Liver (tissue), 9 donors: ENCODE measurements around the gene CDHR2. TPM values are rescaled to one million over a fixed set of nuclear protein-coding genes. Genes with fewer than 3 reads are reported as not detected.

Experiments used
- DNase-seq: peaks from one replicate; pipeline ENCODE4 v3.0.0-alpha.2; 2017; ENCODE audit warnings: low spot score
- H3K27ac ChIP-seq, 2 donors: one replicate each; pipeline ENCODE4 v1.7.0; 2013; ENCODE audit warnings: inconsistent platforms in 2 of 2, low read length in 2 of 2, control low read depth in 1 of 2, low read depth in 1 of 2, mild to moderate bottlenecking in 1 of 2
- H3K27me3 ChIP-seq, 4 donors: one replicate each; pipeline versions ENCODE4 v1.6.1 to v1.7.0; 2013; ENCODE audit warnings: low read length in 3 of 4, inconsistent platforms in 1 of 4, mild to moderate bottlenecking in 1 of 4, moderate library complexity in 1 of 4; ENCODE audit not compliant: control insufficient read depth in 4 of 4, insufficient read depth in 4 of 4
- H3K36me3 ChIP-seq, 4 donors: one replicate each; pipeline versions ENCODE4 v1.6.1 to v1.7.0; 2013; ENCODE audit warnings: low read length in 3 of 4, mild to moderate bottlenecking in 3 of 4, low read depth in 1 of 4, moderate library complexity in 1 of 4; ENCODE audit not compliant: control insufficient read depth in 4 of 4, insufficient read depth in 3 of 4
- H3K4me1 ChIP-seq, 4 donors: one replicate each; pipeline versions ENCODE4 v1.6.1 to v1.7.0; 2013; ENCODE audit warnings: low read length in 3 of 4, mild to moderate bottlenecking in 3 of 4, moderate library complexity in 1 of 4; ENCODE audit not compliant: control insufficient read depth in 4 of 4, insufficient read depth in 4 of 4
- H3K4me3 ChIP-seq, 3 donors: one replicate each; pipeline versions ENCODE4 v1.6.1 to v1.7.0; 2013; ENCODE audit warnings: low read length in 3 of 3, control low read depth in 1 of 3, low read depth in 1 of 3, mild to moderate bottlenecking in 1 of 3
- H3K9ac ChIP-seq, 2 donors: one replicate each; pipeline ENCODE4 v1.7.0; 2013; ENCODE audit warnings: low read length in 2 of 2, mild to moderate bottlenecking in 2 of 2, moderate library complexity in 2 of 2, control low read depth in 1 of 2, low read depth in 1 of 2
- H3K9me3 ChIP-seq, 4 donors: one replicate each; pipeline versions ENCODE4 v1.6.1 to v1.7.0; 2013; ENCODE audit warnings: low read length in 3 of 4; ENCODE audit not compliant: control insufficient read depth in 4 of 4
- EGR1 ChIP-seq, 2 donors: IDR thresholded peaks; 2 replicates each; pipeline ENCODE4 v1.6.1; 2016 to 2018; ENCODE audit warnings: antibody characterized with exemption in 2 of 2, low read depth in 2 of 2
- FOXA1 ChIP-seq: IDR thresholded peaks from 2 replicates; pipeline ENCODE4 v1.6.1; 2016; ENCODE audit warnings: antibody characterized with exemption
- GABPA ChIP-seq, 2 donors: IDR thresholded peaks in 1 of 2; conservative IDR thresholded peaks in 1 of 2; 2 replicates each; pipeline ENCODE4 v1.6.1; 2016; ENCODE audit warnings: antibody characterized with exemption in 2 of 2, mild to moderate bottlenecking in 1 of 2, moderate library complexity in 1 of 2
- HNF4A ChIP-seq, 2 donors: conservative IDR thresholded peaks; 2 replicates each; pipeline ENCODE4 v1.6.1; 2016; ENCODE audit warnings: antibody characterized with exemption in 2 of 2, mild to moderate bottlenecking in 2 of 2
- HNF4G ChIP-seq: IDR thresholded peaks from 2 replicates; pipeline ENCODE4 v1.6.1; 2016; ENCODE audit warnings: antibody characterized with exemption
- JUND ChIP-seq, 2 donors: IDR thresholded peaks; 2 replicates each; pipeline ENCODE4 v1.6.1; 2016; ENCODE audit warnings: antibody characterized with exemption in 2 of 2
- NR2F2 ChIP-seq: IDR thresholded peaks from 2 replicates; pipeline ENCODE4 v1.6.1; 2016; ENCODE audit warnings: antibody characterized with exemption
- RAD21 ChIP-seq, 2 donors: IDR thresholded peaks; 2 replicates each; pipeline ENCODE4 v1.6.1; 2016; ENCODE audit warnings: antibody characterized with exemption in 2 of 2, mild to moderate bottlenecking in 2 of 2
- REST ChIP-seq: IDR thresholded peaks from 2 replicates; pipeline ENCODE4 v1.6.1; 2016; ENCODE audit warnings: antibody characterized with exemption, mild to moderate bottlenecking
- RXRA ChIP-seq, 2 donors: IDR thresholded peaks; 2 replicates each; pipeline ENCODE4 v1.6.1; 2017 to 2018; ENCODE audit warnings: antibody characterized with exemption in 2 of 2, mild to moderate bottlenecking in 1 of 2
- SP1 ChIP-seq: IDR thresholded peaks from 2 replicates; pipeline ENCODE4 v1.6.1; 2018; ENCODE audit warnings: antibody characterized with exemption, mild to moderate bottlenecking
- YY1 ChIP-seq: IDR thresholded peaks from 2 replicates; pipeline ENCODE4 v1.6.1; 2016; ENCODE audit warnings: antibody characterized with exemption, mild to moderate bottlenecking
- WGBS: extraction: QIAGEN DNeasy Blood & Tissue Kit; methylation state at CpG from one replicate; pipeline ENCODE4 v1.1.7; 2013; 5-methylcytosine and 5-hydroxymethylcytosine counted together
- polyA plus RNA-seq, 2 donors: library from polyadenylated mRNA; stranded (reverse) in 1 of 2; unstranded in 1 of 2; fragments of 200-250 nt in 1 of 2; fragments of >200 nt in 1 of 2; fragmentation: Nextera tagmentation in 1 of 2; extraction: Ambion mirVana in 1 of 2; gene quantifications; one replicate each; pipeline versions ENCODE4 v1.2.1 to v1.2.3, GENCODE V29; 2013 to 2015
- total RNA-seq, 2 donors: library from RNA; depleted of rRNA; stranded (reverse); fragments of >200 nt; gene quantifications; one replicate each; pipeline ENCODE4 v1.2.3, GENCODE V29; 2014
- TF ChIP-seq, protein P1 (sequence below): fragments of 150-350 bp; IDR thresholded peaks from 2 replicates; pipeline ENCODE4 v1.5.1; 2017; ENCODE audit warnings: improper control_type of control experiment, low read depth, low read length; ENCODE audit not compliant: missing input control
- TF ChIP-seq, protein P2 (sequence below): IDR thresholded peaks from 2 replicates; pipeline ENCODE4 v1.6.1; 2016; ENCODE audit warnings: antibody characterized with exemption
- TF ChIP-seq, protein P3 (sequence below): IDR thresholded peaks from 2 replicates; pipeline ENCODE4 v1.6.1; 2016; ENCODE audit warnings: antibody characterized with exemption
- TF ChIP-seq, protein P4 (sequence below): IDR thresholded peaks from 2 replicates; pipeline ENCODE4 v1.6.1; 2016; ENCODE audit warnings: antibody characterized with exemption
- donor health status: healthy.
- donor health status: healthy.
- donor health status: healthy.
- donor health status: healthy.
- donor health status: healthy.

The CDHR2 gene
- total and polyA plus RNA-seq, 4 donors, result 8.8 to 23.8 (median 16.6) TPM

DNA sequence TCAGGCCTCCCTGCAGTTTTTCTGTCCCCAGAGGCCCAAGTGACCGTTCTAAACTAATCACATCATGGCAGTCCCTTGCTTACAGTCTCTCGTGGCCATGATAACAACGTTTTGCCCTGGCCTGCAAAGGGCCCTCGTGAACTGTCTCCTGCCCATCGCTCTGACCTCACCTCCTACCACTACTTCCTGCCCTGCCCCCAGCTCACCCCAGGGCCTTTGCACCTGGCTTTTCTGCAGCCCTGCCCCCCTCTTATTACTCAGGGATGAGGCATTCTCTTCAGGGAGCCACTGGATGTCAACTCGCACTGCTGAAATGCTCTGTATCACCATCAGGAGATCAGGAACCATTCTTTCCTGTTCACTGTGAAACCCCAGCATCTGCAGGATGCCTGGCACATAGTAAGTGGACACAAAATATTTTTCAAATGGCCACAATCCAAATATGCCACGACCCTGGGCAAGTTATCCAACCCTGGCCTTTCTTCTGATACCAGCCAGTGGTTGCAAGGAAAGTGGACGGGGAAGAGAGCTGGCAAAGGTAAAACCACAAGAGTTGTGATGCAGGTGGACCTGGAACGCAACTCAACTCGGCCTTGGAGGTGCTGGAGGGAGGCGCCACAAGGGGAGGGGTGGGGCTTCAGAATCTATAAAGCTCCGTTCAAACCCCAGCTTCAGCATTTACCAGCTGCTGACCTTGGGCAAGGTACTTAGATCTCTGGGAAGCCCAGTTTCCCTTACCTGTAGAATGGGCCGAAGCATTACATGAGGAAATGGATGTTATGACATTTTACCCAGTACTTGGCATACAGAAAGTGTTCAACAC is 79.5 kb downstream of the CDHR2 start:
- Histone ChIP-seq H3K27me3 (peaks cover 4 to 27% (median 7%) of the 10 kb centered on the region in 4 donors), H3K9me3 (no peaks in the 10 kb centered on the region), H3K4me3 (no peak overlapping the region)

More for the DNA sequence above, 79.5 kb downstream of the CDHR2 start:
- peaks cover 0 to 5% (median 5%) of the 10 kb centered on the region in 4 donors for H3K4me1 ChIP-seq
- H3K9ac ChIP-seq, result no peak overlapping the region
- H3K27ac ChIP-seq, result no peak overlapping the region
- no peak for DNase-seq
- 50% methylated on average over 13 of the region's 13 CpGs for WGBS
- no peaks in the 10 kb centered on the region for H3K36me3 ChIP-seq
- TF ChIP-seq, protein P1, sequence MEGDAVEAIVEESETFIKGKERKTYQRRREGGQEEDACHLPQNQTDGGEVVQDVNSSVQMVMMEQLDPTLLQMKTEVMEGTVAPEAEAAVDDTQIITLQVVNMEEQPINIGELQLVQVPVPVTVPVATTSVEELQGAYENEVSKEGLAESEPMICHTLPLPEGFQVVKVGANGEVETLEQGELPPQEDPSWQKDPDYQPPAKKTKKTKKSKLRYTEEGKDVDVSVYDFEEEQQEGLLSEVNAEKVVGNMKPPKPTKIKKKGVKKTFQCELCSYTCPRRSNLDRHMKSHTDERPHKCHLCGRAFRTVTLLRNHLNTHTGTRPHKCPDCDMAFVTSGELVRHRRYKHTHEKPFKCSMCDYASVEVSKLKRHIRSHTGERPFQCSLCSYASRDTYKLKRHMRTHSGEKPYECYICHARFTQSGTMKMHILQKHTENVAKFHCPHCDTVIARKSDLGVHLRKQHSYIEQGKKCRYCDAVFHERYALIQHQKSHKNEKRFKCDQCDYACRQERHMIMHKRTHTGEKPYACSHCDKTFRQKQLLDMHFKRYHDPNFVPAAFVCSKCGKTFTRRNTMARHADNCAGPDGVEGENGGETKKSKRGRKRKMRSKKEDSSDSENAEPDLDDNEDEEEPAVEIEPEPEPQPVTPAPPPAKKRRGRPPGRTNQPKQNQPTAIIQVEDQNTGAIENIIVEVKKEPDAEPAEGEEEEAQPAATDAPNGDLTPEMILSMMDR, result no peak
- TF ChIP-seq GABPA (IDR thresholded peaks at IDR 0.05 in 1 of 2, conservative IDR thresholded peaks at IDR 0.05 in 1 of 2) (no peak), RAD21 (IDR thresholded peaks at IDR 0.05) (no peak), FOXA1 (no peak), SP1 (no peak), YY1 (no peak), NR2F2 (no peak), JUND (IDR thresholded peaks at IDR 0.05) (no peak), REST (no peak), EGR1 (IDR thresholded peaks at IDR 0.05; ENCODE audit: low read depth in 2 of 2) (no peak), HNF4A (conservative IDR thresholded peaks at IDR 0.05) (no peak), RXRA (IDR thresholded peaks at IDR 0.05) (no peak), HNF4G (no peak)
- TF ChIP-seq, protein P2, sequence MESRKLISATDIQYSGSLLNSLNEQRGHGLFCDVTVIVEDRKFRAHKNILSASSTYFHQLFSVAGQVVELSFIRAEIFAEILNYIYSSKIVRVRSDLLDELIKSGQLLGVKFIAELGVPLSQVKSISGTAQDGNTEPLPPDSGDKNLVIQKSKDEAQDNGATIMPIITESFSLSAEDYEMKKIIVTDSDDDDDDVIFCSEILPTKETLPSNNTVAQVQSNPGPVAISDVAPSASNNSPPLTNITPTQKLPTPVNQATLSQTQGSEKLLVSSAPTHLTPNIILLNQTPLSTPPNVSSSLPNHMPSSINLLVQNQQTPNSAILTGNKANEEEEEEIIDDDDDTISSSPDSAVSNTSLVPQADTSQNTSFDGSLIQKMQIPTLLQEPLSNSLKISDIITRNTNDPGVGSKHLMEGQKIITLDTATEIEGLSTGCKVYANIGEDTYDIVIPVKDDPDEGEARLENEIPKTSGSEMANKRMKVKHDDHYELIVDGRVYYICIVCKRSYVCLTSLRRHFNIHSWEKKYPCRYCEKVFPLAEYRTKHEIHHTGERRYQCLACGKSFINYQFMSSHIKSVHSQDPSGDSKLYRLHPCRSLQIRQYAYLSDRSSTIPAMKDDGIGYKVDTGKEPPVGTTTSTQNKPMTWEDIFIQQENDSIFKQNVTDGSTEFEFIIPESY, result no peak
- TF ChIP-seq, protein P3, sequence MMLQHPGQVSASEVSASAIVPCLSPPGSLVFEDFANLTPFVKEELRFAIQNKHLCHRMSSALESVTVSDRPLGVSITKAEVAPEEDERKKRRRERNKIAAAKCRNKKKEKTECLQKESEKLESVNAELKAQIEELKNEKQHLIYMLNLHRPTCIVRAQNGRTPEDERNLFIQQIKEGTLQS, result no peak
- TF ChIP-seq, protein P4, sequence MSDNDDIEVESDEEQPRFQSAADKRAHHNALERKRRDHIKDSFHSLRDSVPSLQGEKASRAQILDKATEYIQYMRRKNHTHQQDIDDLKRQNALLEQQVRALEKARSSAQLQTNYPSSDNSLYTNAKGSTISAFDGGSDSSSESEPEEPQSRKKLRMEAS, result no peak
